GM10248 (cell line): ENCODE results near the gene RXRB.

Experiments used
- CTCF ChIA-PET: fragments of 300-600 bp; sonication (Branson Sonifier 250); formaldehyde crosslinking; extraction: SDS; loops from one replicate; lab custom pipeline; 2021; ENCODE audit warnings: antibody characterized with exemption; lab: Yijun Ruan, JAX
- POLR2A ChIA-PET: fragments of 350-650 bp; sonication (Branson Sonifier 250); formaldehyde crosslinking; extraction: SDS; loops from one replicate; lab custom pipeline; 2020; ENCODE audit warnings: antibody characterized with exemption; lab: Yijun Ruan, JAX
- DNase-seq: peaks from one replicate; pipeline ENCODE4 v3.0.0; 2012; ENCODE audit errors: extremely low spot score
- TF ChIP-seq, protein P1 (sequence below): IDR thresholded peaks from 2 replicates; pipeline ENCODE4 v1.5.1; 2012; ENCODE audit warnings: mild to moderate bottlenecking, low read depth; ENCODE audit errors: extremely low read depth, missing control alignments, control extremely low read depth

The RXRB gene

DNA sequence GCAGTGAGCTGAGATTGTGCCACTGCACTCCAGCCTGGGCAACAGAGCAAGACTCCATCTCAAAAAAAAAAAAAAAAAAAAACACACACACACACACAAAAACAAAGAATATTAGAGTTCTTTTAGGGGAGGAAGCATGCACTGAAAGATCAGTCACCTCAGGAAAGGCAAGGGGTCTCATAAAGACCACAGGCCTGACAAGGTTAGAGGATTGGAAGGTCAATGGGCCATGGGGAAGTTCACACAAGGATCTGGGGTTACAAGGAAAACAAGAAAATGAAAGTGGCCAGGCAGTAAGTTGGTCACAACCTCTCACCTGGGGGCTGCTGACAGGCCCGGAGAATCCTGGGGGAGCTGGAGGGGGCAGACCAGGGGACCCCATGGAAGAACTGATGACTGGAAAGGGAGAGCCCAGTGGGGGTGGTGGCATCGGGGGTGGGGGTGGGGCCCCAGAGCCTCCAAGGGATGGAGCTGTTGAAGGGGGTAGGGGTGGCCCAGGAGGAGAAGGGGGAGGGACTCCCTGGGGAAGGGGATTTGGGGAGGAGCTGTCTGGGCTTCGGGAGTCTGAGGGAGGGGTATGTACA, 1.5 kb downstream of the RXRB start:
- TF ChIP-seq, protein P1, sequence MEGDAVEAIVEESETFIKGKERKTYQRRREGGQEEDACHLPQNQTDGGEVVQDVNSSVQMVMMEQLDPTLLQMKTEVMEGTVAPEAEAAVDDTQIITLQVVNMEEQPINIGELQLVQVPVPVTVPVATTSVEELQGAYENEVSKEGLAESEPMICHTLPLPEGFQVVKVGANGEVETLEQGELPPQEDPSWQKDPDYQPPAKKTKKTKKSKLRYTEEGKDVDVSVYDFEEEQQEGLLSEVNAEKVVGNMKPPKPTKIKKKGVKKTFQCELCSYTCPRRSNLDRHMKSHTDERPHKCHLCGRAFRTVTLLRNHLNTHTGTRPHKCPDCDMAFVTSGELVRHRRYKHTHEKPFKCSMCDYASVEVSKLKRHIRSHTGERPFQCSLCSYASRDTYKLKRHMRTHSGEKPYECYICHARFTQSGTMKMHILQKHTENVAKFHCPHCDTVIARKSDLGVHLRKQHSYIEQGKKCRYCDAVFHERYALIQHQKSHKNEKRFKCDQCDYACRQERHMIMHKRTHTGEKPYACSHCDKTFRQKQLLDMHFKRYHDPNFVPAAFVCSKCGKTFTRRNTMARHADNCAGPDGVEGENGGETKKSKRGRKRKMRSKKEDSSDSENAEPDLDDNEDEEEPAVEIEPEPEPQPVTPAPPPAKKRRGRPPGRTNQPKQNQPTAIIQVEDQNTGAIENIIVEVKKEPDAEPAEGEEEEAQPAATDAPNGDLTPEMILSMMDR, result no peak
- POLR2A ChIA-PET, result no interaction called here
- no peak for DNase-seq
- CTCF ChIA-PET, result interaction anchor here (2.5 kb wide), 1 partner anchor 83 kb away, joined by 9 read pairs; no protein-coding TSS in a partner anchor

DNA sequence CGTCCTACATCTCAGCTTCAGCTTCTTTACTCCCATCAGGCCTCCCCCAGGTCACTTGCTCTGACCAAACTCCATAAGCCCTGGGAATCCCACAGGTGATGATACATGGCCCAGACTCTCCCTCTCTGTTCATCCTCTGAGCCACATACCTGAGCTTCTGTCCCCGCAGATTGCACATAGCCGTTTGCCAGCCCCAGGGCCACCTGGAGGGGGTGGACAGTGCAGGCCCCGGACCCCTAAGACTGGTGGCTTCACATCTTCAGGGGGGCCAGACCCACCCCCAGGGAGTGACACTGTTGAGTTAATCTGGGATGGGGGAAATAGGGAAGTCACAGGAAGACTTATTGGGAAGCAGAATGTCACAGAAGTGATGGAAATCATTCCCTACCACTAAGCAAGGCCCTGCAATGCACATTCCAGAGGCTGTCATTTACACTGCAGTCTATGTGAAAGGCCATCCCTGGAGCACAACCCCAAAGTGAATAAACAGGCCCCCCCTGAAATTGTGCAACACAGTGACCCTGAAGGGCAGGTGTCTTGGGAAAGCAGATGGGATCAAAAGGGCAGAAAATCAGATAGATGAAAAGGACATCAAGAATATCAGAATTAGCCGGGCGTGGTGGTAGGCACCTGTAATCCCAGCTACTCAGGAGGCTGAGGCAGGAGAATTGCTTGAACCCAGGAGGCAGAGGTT, 2.2 kb downstream of the RXRB start:
- DNase-seq, result no peak
- CTCF ChIA-PET, result interaction anchor here (0.7 to 2.5 kb wide), 14 partner anchors 9 to 184 kb away, joined by 3 to 9 read pairs (median 5); partner anchors contain the start of gene RING1
- POLR2A ChIA-PET, result no interaction called here
- TF ChIP-seq, protein P1, result no peak

DNA sequence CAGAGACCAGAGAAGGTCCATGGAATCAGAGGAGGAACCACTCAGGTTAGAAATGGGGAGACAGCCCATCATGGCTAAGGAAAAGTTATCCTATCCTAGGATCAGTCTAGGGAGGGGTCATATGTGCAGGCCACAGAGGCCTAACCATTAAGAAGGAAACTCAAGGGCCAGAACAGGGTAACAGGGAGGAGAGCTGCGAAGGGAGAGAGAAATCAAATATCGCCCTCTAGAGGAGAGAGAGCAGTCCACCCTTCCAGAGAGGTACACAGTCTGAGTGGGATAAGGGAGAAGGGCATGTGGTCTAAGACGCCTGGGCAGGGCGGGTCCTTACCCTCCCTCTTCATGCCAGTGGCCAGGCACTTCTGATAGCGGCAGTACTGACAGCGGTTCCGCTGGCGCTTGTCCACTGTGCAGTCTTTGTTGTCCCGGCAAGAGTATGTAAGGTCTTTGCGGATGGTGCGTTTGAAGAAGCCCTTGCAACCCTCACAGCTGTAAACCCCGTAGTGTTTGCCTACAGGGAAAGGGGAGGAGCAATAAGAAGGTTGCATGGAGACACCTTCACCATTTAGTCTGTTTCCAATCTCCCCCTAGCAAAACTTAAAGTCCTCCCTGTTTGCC, 2.9 kb downstream of the RXRB start:
- CTCF ChIA-PET, result interaction anchor here (0.6 to 2.5 kb wide), 23 partner anchors 8 to 183 kb away, joined by 3 to 9 read pairs (median 4); partner anchors contain the start of gene RING1
- POLR2A ChIA-PET, result no interaction called here
- peak; percentile 73 for DNase-seq
- TF ChIP-seq, protein P1, result peak; percentile 61

DNA sequence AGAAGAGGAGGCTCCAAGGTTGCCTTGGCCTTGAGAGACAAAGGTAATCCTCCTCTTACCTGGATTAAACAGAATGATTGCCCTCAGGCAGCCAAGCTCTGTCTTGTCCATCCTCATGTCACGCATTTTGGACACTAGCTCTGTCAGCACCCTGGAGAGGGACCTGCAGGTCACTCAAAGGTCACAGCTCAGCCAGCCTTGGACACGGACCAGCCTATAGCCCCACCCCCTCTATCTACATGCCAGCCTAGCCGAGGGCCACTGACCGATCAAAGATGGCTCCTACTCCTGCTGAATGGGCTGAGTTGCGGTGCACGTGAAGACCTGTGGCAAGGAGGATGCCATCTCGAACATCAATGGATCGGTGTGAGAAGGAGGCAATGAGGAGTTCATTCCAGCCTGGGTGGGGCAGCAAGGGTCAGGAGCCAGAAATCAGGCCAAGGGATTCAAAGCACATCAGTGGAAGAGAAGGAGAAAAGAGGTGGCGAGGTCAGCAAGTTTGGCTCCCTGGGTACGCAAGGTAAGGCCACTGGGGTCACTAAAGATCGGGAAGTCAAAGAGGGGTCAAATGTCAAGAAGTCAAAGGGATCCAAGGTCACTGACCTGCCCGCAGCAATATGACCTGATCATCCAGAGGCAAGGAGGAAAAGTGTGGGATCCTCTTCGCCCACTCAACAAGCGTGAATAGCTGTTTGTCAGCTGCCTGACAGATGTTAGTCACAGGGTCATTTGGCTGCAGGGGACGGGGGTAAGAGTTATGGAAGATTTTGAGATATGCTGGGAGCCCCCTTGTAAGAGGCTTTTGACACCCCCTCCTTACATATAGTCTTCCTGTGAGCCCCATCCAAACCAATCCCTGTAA, 4.9 kb downstream of the RXRB start:
- CTCF ChIA-PET, result interaction anchor here (0.8 to 2.4 kb wide), 3 partner anchors 48 to 81 kb away, joined by 3 to 6 read pairs (median 4); no protein-coding TSS in a partner anchor
- DNase-seq, result no peak
- TF ChIP-seq, protein P1, result no peak
- POLR2A ChIA-PET, result interaction anchor here (0.6 to 1.6 kb wide), 2 partner anchors 9 to 42 kb away, joined by 3 to 4 read pairs; partner anchors contain the start of gene HSD17B8

DNA sequence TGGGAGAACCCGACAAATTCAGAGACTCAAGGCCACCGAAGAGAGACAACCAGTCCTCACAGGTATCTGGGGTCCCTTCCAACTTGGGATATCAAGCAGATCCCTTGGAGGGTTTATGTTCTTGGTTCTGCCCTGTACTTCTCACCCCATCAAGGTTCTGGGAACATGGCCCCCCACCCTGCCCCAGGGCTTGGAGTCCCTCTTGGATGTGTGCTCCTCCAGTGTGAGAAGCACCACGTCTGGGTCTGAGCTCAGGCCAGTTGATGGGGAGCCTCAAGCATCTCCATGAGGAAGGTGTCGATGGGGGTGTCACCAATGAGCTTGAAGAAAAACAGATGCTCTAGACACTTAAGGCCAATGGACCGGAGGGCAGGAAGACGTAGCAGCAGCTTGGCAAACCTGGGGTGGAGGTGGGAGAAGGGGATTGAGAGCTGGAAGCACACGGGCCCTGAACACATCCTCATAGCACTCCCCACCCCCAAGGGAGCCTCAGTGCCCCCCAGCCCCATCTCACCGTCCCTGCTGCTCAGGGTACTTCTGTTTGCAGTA, 6.0 kb downstream of the RXRB start:
- DNase-seq, result no peak
- CTCF ChIA-PET, result interaction anchor here (0.8 kb wide), 1 partner anchor 47 kb away, joined by 3 read pairs; no protein-coding TSS in a partner anchor

More for the DNA sequence above, 6.0 kb downstream of the RXRB start:
- TF ChIP-seq, protein P1, result no peak
- POLR2A ChIA-PET, result interaction anchor here (1.6 kb wide), 1 partner anchor 10 kb away, joined by 4 read pairs; the partner anchor contains the start of gene HSD17B8
